Vagina (tissue), 2 donors: ENCODE data around the gene KCNA1.

Source experiments
- CTCF ChIP-seq, 3 experiments: fragments of 450-650 bp in 2 of 3; fragments of 200-600 bp in 1 of 3; sonication (generic) in 1 of 3; IDR thresholded peaks; one replicate each; pipeline ENCODE4 v1.5.1; 2017 to 2019; ENCODE audit warnings: antibody characterized with exemption in 3 of 3, mild to moderate bottlenecking in 2 of 3, moderate library complexity in 2 of 3
- POLR2AphosphoS5 ChIP-seq, 2 donors: sonication (generic); formaldehyde crosslinking; IDR thresholded peaks; one replicate each; pipeline ENCODE4 v1.9.0; 2017; ENCODE audit warnings: antibody characterized with exemption in 2 of 2, mild to moderate bottlenecking in 2 of 2, low read depth in 1 of 2; ENCODE audit not compliant: insufficient read depth in 1 of 2

GRCh38 chr12:4951083-4951482 lies 41.4 kb downstream of the KCNA1 start:
- no peak for TF ChIP-seq CTCF (IDR thresholded peaks at IDR 0.05)
- no peak for TF ChIP-seq POLR2AphosphoS5 (IDR thresholded peaks at IDR 0.05; ENCODE audit: insufficient read depth in 1 of 2, low read depth in 1 of 2)
